Vagina (tissue), 2 donors: Measurements from ENCODE around the gene CHRFAM7A.
"Not testable (repeated sequence)": the region's sequence is repeated elsewhere in the genome, so short reads cannot be mapped to it uniquely, and the experiment has no call there.

Experiments
- CTCF ChIP-seq, 3 experiments: fragments of 450-650 bp in 2 of 3; fragments of 200-600 bp in 1 of 3; sonication (generic) in 1 of 3; IDR thresholded peaks; one replicate each; pipeline ENCODE4 v1.5.1; 2017 to 2019; ENCODE audit warnings: antibody characterized with exemption in 3 of 3, mild to moderate bottlenecking in 2 of 3, moderate library complexity in 2 of 3
- POLR2A ChIP-seq, 2 donors: fragments of 450-650 bp; IDR thresholded peaks; one replicate each; pipeline ENCODE4 v1.6.1; 2017; ENCODE audit warnings: antibody characterized with exemption in 2 of 2, mild to moderate bottlenecking in 2 of 2, moderate library complexity in 2 of 2
- POLR2AphosphoS5 ChIP-seq, 2 donors: sonication (generic); formaldehyde crosslinking; IDR thresholded peaks; one replicate each; pipeline ENCODE4 v1.9.0; 2017; ENCODE audit warnings: antibody characterized with exemption in 2 of 2, mild to moderate bottlenecking in 2 of 2, low read depth in 1 of 2; ENCODE audit not compliant: insufficient read depth in 1 of 2

- not testable (repeated sequence) for TF ChIP-seq POLR2AphosphoS5 (IDR thresholded peaks at IDR 0.05; ENCODE audit: insufficient read depth in 1 of 2, low read depth in 1 of 2); POLR2A (IDR thresholded peaks at IDR 0.05); CTCF (IDR thresholded peaks at IDR 0.05)
Observed at GRCh38 chr15:30361404-30361803, 31.9 kb downstream of the CHRFAM7A start.
